Vagina (tissue), 2 donors: ENCODE data around the gene EBF3.

Experiments
- POLR2AphosphoS5 ChIP-seq, 2 donors: sonication (generic); formaldehyde crosslinking; IDR thresholded peaks; one replicate each; pipeline ENCODE4 v1.9.0; 2017; ENCODE audit warnings: antibody characterized with exemption in 2 of 2, mild to moderate bottlenecking in 2 of 2, low read depth in 1 of 2; ENCODE audit not compliant: insufficient read depth in 1 of 2
- TF ChIP-seq, protein P1 (sequence below), 3 experiments: fragments of 450-650 bp in 2 of 3; fragments of 200-600 bp in 1 of 3; sonication (generic) in 1 of 3; IDR thresholded peaks; one replicate each; pipeline ENCODE4 v1.5.1; 2017 to 2019; ENCODE audit warnings: antibody characterized with exemption in 3 of 3, mild to moderate bottlenecking in 2 of 3, moderate library complexity in 2 of 3

DNA sequence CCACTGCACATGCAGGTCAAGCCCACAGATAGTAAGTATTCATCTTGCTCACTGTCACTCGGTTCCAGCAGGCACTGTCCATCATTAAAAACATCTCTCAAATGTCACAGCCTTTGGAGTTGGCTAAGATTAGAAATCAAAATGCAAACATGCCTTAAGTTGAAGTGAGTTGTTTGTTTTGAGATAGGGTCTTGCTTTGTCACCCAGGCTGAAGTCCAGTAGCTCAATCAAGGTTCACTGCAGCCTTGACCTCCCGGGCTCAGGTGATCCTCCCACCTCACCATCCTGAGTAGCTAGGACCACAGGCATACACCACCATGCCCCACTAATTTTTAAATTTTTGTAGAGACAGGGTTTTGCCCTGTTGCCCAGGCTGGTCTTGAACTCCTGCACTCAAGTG, 98.1 kb downstream of the EBF3 start:
- no peak for TF ChIP-seq POLR2AphosphoS5 (IDR thresholded peaks at IDR 0.05; ENCODE audit: insufficient read depth in 1 of 2, low read depth in 1 of 2)
- TF ChIP-seq, protein P1, sequence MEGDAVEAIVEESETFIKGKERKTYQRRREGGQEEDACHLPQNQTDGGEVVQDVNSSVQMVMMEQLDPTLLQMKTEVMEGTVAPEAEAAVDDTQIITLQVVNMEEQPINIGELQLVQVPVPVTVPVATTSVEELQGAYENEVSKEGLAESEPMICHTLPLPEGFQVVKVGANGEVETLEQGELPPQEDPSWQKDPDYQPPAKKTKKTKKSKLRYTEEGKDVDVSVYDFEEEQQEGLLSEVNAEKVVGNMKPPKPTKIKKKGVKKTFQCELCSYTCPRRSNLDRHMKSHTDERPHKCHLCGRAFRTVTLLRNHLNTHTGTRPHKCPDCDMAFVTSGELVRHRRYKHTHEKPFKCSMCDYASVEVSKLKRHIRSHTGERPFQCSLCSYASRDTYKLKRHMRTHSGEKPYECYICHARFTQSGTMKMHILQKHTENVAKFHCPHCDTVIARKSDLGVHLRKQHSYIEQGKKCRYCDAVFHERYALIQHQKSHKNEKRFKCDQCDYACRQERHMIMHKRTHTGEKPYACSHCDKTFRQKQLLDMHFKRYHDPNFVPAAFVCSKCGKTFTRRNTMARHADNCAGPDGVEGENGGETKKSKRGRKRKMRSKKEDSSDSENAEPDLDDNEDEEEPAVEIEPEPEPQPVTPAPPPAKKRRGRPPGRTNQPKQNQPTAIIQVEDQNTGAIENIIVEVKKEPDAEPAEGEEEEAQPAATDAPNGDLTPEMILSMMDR (IDR thresholded peaks at IDR 0.05): no peak
